Keratinocyte (primary cell): ENCODE results near the gene THOC6.

Experiments used
- EZH2 ChIP-seq: IDR thresholded peaks from one replicate; pipeline ENCODE4 v1.6.1; 2012; ENCODE audit warnings: inconsistent platforms, mild to moderate bottlenecking, low read length, moderate library complexity
- TF ChIP-seq, protein P1 (sequence below), 3 experiments: IDR thresholded peaks in 1 of 3; conservative IDR thresholded peaks in 1 of 3; optimal IDR thresholded peaks in 1 of 3; 2 replicates in 2 of 3; 3 replicates in 1 of 3; pipeline versions ENCODE3 to v1.5.1; 2011; ENCODE audit warnings: low read length in 3 of 3, mild to moderate bottlenecking in 3 of 3, moderate library complexity in 2 of 3, control low read depth in 1 of 3, inconsistent platforms in 1 of 3; ENCODE audit not compliant: insufficient read depth in 2 of 3; ENCODE audit errors: extremely low read depth in 1 of 3

DNA sequence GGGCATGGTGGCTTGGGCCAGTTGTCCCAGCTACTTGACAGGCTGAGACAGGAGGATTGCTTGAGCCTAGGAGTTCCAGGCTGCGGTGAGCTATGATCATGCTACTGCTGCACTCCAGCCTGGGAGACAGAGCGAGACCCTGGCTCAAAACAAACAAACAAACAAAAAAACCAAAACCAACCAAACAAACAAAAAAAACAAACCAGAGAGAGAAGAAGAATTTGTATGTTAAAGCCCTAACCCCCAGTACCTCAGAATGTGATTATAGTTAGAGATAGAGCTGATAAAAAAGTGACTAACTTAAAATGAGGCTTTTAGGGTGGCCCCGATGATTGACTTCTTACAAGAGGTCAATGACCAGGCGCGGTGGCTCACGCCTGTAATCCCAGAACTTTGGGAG, 20.9 kb downstream of the THOC6 start:
- TF ChIP-seq, protein P1, sequence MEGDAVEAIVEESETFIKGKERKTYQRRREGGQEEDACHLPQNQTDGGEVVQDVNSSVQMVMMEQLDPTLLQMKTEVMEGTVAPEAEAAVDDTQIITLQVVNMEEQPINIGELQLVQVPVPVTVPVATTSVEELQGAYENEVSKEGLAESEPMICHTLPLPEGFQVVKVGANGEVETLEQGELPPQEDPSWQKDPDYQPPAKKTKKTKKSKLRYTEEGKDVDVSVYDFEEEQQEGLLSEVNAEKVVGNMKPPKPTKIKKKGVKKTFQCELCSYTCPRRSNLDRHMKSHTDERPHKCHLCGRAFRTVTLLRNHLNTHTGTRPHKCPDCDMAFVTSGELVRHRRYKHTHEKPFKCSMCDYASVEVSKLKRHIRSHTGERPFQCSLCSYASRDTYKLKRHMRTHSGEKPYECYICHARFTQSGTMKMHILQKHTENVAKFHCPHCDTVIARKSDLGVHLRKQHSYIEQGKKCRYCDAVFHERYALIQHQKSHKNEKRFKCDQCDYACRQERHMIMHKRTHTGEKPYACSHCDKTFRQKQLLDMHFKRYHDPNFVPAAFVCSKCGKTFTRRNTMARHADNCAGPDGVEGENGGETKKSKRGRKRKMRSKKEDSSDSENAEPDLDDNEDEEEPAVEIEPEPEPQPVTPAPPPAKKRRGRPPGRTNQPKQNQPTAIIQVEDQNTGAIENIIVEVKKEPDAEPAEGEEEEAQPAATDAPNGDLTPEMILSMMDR (optimal IDR thresholded peaks at IDR 0.05 in 1 of 3, IDR thresholded peaks at IDR 0.05 in 1 of 3, conservative IDR thresholded peaks at IDR 0.05 in 1 of 3; ENCODE audit: extremely low read depth in 1 of 3, insufficient read depth in 2 of 3, low read length in 3 of 3) = no peak
- TF ChIP-seq EZH2 = no peak
